Bone marrow (tissue), 2 donors: ENCODE results near the gene THSD8.
A peak's percentile ranks its signal among the peaks of the same experiment; 100 is the strongest.
"Not testable (repeated sequence)": the region's sequence is repeated elsewhere in the genome, so short reads cannot be mapped to it uniquely, and the experiment has no call there.

Experiments
- DNase-seq, 2 donors: peaks; one replicate each; lab custom pipeline; 2025; lab: John Stamatoyannopoulos, UW

Gene THSD8

GRCh38 chr19:12792051-12792852 is 9.6 kb upstream of the THSD8 start:
- peak; percentile 47 to 84 for DNase-seq

DNA sequence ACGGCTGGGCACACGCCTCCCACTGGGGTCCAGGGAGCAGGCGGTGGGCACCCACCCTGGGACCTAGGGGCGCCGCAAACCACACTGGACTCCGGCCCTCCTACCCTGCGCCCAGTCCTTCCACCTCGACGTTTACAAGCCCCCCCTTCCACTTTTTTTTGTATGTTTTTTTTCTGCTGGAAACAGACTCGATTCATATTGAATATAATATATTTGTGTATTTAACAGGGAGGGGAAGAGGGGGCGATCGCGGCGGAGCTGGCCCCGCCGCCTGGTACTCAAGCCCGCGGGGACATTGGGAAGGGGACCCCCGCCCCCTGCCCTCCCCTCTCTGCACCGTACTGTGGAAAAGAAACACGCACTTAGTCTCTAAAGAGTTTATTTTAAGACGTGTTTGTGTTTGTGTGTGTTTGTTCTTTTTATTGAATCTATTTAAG is 9.0 kb upstream of the THSD8 start:
- peak in 1 of 2 donors; percentile 16 for DNase-seq

DNA sequence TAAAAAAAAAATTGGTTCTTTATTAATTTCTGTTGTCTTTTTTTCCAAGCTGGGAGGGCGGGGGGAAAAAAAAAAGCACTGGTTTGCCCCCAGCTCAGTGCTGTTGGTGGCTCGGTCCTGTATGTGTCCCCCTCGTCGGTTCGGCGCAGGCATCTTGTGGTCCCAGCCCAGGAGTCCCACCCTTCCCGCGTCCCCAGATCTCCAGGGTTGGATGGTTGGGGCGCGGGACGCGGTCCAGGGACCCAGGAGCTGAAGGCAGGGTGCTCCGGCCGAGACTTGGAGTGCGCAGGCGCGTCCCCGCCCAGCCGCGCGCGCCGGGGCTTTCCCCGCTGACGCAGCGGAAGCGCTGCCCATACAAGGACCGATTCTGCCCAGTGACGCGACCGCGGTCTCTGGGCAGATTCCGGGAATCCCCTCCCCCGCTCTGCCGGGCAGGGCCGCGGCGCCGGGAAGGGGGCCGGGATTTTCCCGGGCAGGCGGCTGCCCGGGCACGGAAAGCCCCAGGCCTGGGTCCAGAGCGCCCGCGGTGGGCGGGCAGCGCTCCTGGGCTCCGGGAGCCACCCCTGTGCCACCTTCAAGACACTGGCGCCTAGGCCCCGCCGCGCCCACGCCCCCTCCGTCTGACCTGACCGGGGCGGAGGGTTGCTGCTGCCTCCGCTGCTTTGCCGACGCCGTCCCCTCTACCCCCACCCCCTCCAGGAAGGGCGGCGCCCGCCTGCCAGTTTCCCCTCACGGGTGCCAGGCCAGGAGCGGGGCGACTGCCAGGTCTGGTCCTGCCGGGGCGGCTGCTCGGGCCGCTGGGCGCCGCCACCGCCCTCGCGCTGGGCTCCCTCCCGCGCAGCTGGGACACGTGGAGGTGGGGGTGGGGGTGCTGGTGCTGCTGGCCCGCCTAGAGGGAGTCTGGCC is 8.3 kb upstream of the THSD8 start:
- peak; percentile 83 to 97 for DNase-seq

- no peak for DNase-seq
Observed at GRCh38 chr19:12794196-12794941, 7.5 kb upstream of the THSD8 start.

GRCh38 chr19:12794971-12795381 is 6.9 kb upstream of the THSD8 start:
- DNase-seq: no peak

DNA sequence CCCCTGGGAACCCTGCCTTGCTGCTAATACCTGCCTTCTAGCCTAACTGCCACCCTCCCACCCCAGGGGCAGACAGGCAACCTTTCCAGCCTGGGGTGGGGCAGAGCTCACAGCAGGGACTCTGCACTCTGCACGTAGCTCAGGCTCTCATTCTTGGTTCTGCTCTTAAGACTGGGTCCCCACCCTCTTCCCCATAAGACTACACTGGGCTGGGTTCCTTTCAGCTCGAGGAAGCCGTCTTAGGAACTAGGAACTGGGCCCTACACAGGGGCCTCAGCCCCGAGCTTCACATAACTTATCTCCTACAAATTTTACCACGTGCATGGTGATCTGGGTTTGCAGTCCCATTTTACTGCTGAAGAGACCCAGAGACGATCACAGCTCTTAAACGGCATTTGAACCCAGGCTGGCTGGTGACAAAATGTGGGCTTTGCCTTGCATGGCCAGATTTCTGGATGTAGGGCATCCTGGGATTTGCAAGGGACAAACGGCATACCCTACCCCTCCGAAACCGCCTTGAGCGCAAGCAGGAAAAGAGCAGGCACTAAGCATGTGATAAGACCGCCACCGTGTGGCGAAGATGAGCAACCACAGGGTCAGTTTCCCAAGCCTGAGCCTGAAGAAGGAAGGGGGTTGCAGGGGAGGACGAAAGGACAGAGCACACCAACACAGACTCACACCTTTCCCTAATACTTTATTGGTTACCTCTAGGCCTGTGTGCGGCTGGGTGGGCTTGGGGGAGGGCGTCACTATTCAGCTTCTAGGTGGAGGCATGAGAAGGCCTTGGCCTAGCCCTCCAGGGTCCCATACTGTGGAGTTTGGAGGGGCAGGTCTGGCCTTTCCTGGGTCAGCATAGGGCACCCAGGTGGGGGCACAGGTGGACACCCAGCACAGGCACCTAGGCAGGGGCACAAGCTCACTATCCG is 5.5 kb upstream of the THSD8 start:
- DNase-seq: peak; percentile 55

- DNase-seq: no peak
Observed at GRCh38 chr19:12797141-12797587, 4.7 kb upstream of the THSD8 start.

GRCh38 chr19:12797607-12798006 is 4.3 kb upstream of the THSD8 start:
- not testable (repeated sequence) for DNase-seq

DNA sequence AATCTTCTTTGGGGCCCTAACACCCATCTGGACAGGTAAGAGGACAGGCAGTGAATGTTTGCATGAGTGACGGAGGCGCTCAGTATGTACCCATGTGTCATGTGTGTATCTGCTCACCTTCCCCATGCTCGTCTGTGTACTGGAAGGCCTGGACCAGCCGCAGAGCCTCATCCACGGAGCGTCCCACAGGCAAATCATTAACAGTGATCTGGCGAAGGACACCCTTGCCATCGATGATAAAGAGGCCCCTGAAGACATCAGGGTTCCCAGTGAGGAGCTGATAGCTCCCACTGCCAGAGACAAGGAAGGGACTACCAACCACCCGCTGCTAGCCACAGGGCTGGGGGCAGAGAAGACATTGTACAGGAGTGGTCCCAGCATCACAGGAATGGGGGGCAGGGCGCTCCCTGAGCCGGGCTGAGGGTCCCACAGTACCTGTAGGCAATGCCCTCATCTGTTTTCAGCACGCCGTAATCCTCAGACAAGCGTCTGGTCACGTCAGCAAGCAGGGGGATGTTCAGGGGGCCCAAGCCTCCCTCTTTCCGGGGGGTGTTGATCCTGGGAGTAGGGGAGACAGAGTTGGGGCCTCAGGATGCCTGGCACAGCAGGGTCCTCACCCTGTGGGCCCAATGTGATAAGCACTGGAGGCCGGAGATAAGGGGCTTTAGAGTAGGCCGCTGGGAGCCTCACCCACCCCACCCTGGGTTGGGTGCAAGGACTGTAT is 2.0 kb upstream of the THSD8 start:
- DNase-seq: no peak

DNA sequence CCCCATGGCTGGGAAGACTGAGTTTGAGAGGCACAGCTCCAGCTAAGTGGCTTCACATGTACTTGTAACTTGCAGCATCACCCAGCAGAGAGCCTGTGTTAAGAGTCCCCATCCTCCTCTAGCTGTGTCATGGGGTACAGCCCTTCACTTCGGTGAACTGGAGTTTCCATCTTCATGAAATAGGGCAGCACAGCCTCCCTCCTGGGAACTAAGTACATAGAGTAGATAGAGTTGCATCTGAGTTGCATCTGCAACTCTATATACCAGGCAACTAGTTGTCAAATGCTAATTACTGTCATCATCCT is 1.5 kb upstream of the THSD8 start:
- no peak for DNase-seq

GRCh38 chr19:12800923-12801465 is 875 bp upstream of the THSD8 start:
- no peak for DNase-seq

DNA sequence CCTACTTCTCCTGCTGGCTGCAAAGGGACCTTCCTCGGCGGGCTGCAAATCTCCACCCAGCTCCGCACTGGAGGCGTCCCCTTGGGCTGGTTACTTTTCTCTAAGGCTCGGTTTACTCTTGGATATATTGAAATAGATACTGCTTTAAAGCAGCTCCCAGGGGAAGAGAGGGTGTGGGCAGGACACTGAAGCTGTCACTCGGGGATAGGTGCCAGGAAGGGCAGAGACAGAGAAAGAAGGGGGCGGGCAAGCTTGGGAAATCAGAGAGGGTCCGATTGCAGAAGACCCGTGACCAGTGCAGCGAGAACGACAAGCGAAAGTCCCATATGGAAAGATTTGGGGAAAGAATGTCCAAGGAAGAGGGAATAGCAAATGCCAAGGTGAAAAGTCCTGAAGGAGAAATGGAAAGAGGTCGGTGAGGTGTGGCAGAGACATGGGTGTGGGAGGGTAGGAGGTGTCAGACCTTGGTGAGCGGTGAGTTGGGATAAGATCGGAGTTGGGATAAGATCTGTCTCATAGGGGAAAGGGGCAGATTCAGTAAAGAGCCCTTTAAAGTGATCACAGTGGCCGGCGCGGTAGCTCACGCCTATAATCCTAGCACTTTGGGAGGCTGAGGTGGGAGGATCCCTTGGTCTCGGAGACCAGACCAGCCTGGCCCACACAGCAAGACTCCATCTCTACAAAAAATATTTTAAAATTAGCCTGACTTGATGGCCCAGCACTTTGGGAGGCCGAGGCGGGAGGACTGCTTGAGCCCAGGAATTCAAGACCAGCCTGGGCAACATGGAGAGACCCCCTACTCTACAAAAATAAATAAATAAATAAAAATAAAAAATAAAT is 618 bp downstream of the THSD8 start:
- DNase-seq: no peak

GRCh38 chr19:12804051-12804450 is 2.2 kb downstream of the THSD8 start:
- DNase-seq: no peak

DNA sequence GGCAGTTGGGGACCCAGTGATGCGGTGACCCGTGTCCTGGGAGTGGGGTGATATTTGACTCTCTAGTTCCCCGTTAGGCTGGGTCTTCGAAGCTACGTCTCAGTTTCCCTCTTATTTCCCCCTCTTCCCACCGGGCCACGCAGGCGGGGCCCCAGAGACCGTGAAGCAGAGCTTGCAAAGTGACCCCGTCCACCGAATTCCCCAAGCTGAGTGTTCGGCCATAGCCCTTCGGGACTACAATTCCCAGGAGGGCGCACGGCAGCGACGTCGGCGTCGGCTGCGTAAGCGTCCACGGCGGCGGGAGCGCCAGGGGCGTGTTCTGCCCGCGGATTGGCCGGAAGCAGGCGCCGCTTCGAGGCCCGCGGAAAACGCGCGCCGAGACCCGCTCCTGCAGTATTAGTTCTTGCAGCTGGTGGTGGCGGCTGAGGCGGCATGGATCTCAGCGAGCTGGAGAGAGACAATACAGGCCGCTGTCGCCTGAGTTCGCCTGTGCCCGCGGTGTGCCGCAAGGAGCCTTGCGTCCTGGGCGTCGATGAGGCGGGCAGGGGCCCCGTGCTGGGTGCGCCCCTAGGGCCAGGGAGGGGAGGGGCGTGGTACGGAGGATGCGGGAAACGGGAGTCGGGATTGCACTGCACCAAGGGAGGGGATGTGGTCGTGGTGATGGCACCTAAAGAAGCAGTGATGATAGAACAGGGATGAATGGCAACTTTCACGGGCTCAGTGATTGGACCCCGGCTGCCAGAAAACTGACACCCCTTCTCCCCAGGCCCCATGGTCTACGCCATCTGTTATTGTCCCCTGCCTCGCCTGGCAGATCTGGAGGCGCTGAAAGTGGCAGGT is 4.6 kb downstream of the THSD8 start, which contains the start of gene RNASEH2A:
Gene RNASEH2A (plus strand): TSS at position 343 of the 840 bp plus-strand sequence. CDS start 90 bp downstream, at position 433.
- peak; percentile 67 to 74 for DNase-seq

GRCh38 chr19:12815088-12815487 is 13.2 kb downstream of the THSD8 start:
- no peak for DNase-seq

DNA sequence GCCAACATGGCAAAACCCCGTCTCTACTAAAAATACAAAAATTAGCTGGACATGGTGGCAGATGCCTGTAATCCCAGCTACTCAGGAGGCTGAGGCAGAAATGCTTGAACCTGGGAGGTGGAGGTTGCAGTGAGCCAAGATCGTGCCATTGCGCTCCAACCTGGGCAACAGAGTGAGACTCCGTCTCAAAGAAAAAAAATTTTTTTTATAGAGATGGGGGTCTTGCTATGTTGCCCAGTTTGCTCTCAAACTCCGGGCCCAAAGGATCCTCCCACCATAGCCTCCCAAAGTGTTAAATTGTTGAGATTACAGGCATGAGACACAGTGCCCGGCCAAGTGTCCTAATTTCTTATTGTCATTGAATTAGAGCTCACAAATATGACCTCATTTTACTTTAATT is 15.3 kb downstream of the THSD8 start:
- DNase-seq: not testable (repeated sequence)

DNA sequence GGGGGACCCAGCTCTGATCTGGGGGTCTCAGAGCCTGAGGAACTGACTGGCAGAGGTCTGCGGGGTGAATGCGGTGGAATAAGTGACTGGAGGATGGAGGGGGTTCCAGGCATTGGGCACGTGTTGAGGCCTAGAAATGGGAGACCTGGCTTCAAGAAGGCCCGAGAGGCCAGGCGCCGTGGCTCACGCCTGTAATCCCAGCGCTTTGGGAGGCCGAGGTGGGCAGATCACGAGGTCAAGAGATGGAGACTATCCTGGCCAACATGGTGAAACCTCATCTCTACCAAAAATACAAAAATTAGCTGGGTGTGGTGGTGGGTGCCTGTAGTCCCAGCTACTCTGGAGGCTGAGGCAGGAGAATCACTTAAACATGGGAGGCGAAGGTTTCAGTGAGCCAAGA is 15.9 kb downstream of the THSD8 start:
- DNase-seq: not testable (repeated sequence)

GRCh38 chr19:12821761-12822160 is 19.9 kb downstream of the THSD8 start:
- DNase-seq: no peak
